ENCODE results near the gene RNF19B.

DNA sequence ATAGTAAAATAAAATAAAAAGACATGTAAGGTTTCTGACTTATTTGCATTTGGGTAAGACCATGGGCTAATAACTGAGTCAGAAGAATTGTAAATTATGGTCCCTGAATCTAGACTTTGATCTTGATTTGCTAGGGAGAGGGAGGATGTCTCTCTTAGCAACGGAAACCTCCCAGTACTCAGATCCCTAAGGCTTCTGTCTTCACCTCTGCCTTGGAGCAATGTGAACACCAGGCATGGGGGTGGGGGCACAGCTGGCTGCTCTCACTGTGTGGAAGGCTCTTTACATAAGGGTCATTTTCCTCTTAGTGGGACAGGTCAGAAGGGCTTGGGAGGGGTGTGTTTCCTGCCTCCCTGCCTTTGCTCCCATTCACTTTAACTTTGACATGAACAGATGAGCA is 46.4 kb downstream of the RNF19B start:
- TF ChIP-seq, protein P1, sequence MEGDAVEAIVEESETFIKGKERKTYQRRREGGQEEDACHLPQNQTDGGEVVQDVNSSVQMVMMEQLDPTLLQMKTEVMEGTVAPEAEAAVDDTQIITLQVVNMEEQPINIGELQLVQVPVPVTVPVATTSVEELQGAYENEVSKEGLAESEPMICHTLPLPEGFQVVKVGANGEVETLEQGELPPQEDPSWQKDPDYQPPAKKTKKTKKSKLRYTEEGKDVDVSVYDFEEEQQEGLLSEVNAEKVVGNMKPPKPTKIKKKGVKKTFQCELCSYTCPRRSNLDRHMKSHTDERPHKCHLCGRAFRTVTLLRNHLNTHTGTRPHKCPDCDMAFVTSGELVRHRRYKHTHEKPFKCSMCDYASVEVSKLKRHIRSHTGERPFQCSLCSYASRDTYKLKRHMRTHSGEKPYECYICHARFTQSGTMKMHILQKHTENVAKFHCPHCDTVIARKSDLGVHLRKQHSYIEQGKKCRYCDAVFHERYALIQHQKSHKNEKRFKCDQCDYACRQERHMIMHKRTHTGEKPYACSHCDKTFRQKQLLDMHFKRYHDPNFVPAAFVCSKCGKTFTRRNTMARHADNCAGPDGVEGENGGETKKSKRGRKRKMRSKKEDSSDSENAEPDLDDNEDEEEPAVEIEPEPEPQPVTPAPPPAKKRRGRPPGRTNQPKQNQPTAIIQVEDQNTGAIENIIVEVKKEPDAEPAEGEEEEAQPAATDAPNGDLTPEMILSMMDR (IDR thresholded peaks at IDR 0.05; ENCODE audit: insufficient read depth, low read depth, low read length): no peak
- no peak for TF ChIP-seq EZH2 (IDR thresholded peaks at IDR 0.05; ENCODE audit: insufficient read depth, low read length)
